PC-3 (cell line): ENCODE data around the gene ADAD1. TPM values are rescaled to one million over a fixed set of nuclear protein-coding genes. Genes with fewer than 3 reads are reported as not detected.

Experiments
- ATAC-seq: fragments of 200-7000 bp; cut with Tn5 transposase; 2 replicates; pipeline ENCODE4 v1.9.1; 2020; ENCODE audit warnings: mild to moderate bottlenecking, moderate library complexity
- BruUV-seq: library from RNA; stranded (reverse); fragments of 400-500 nt; replicated peaks from 2 replicates; lab custom pipeline; 2021; lab: Mats Ljungman, UMichigan
- CTCF ChIA-PET: fragments of 300-600 bp; sonication (Branson Sonifier 250); formaldehyde crosslinking; loops from one replicate; lab custom pipeline; 2022; ENCODE audit warnings: antibody characterized with exemption; lab: Charles Lee
- POLR2A ChIA-PET: fragments of 300-600 bp; sonication (Branson Sonifier 250); formaldehyde crosslinking; loops from one replicate; lab custom pipeline; 2022; ENCODE audit warnings: antibody characterized with exemption; ENCODE audit not compliant: unreplicated experiment; lab: Charles Lee
- DNase-seq: peaks from one replicate; pipeline ENCODE4 v3.0.0-alpha.2; 2015
- H2AFZ ChIP-seq: fragments of 300-600 bp; sonication (generic); 2 replicates; pipeline ENCODE4 v1.6.0; 2016; ENCODE audit warnings: antibody characterized with exemption, low read length
- H3F3A ChIP-seq: fragments of 300-600 bp; sonication (generic); one replicate; pipeline ENCODE4 v1.6.0; 2017; ENCODE audit warnings: antibody characterized with exemption, low read length, control low read depth, mild to moderate bottlenecking; ENCODE audit not compliant: unreplicated experiment
- H3K27ac ChIP-seq: fragments of 300-600 bp; sonication (generic); 2 replicates; pipeline ENCODE4 v1.5.1; 2016; ENCODE audit warnings: mild to moderate bottlenecking, low read length
- H3K27me3 ChIP-seq: fragments of 300-600 bp; sonication (generic); 2 replicates; pipeline ENCODE4 v1.6.1; 2016; ENCODE audit warnings: low read length, mixed read lengths
- H3K36me3 ChIP-seq: fragments of 300-600 bp; sonication (generic); 2 replicates; pipeline ENCODE4 v1.6.1; 2016; ENCODE audit warnings: low read depth, mixed run types, low read length, mixed read lengths
- H3K4me1 ChIP-seq: fragments of 300-600 bp; sonication (generic); 2 replicates; pipeline ENCODE4 v1.5.1; 2016; ENCODE audit warnings: low read length; ENCODE audit not compliant: insufficient read depth
- H3K4me2 ChIP-seq: fragments of 300-600 bp; sonication (generic); 2 replicates; pipeline ENCODE4 v1.6.0; 2016; ENCODE audit warnings: low read length
- H3K4me3 ChIP-seq: fragments of 300-600 bp; sonication (generic); 2 replicates; pipeline ENCODE4 v1.5.1; 2016; ENCODE audit warnings: mild to moderate bottlenecking, low read length, mixed read lengths
- H3K79me2 ChIP-seq: fragments of 300-600 bp; sonication (generic); 2 replicates; pipeline ENCODE4 v1.6.1; 2017; ENCODE audit warnings: low read length, mixed read lengths
- H3K9ac ChIP-seq: fragments of 300-600 bp; sonication (generic); 2 replicates; pipeline ENCODE4 v1.6.0; 2016; ENCODE audit warnings: mild to moderate bottlenecking, low read length
- H3K9me2 ChIP-seq: fragments of 300-600 bp; sonication (generic); replicated peaks from 2 replicates; pipeline ENCODE4 v1.6.1; 2016; ENCODE audit warnings: mixed run types, low read length, mixed read lengths
- H3K9me3 ChIP-seq: fragments of 300-600 bp; sonication (generic); 2 replicates; pipeline ENCODE4 v1.6.1; 2016; ENCODE audit warnings: low read length, mixed read lengths
- H4K20me1 ChIP-seq: fragments of 300-600 bp; sonication (generic); 2 replicates; pipeline ENCODE4 v1.6.1; 2016; ENCODE audit warnings: low read length, mixed read lengths
- EZH2 ChIP-seq: fragments of 300-600 bp; sonication (generic); IDR thresholded peaks from one replicate; pipeline ENCODE4 v1.6.1; 2017; ENCODE audit warnings: antibody characterized with exemption, mild to moderate bottlenecking, low read length; ENCODE audit not compliant: unreplicated experiment
- EZH2phosphoT487 ChIP-seq: fragments of 300-600 bp; sonication (generic); IDR thresholded peaks from 2 replicates; pipeline ENCODE4 v1.6.1; 2018; ENCODE audit warnings: mild to moderate bottlenecking, antibody characterized with exemption, low read length, borderline replicate concordance
- intact Hi-C: fragments of 100-400 bp; cut with micrococcal nuclease; formaldehyde crosslinking; loops from 2 replicates; pipeline ENCODE4 v1.9.0; 2023
- total RNA-seq: library from RNA; depleted of rRNA; stranded (reverse); fragments of >200 nt; gene quantifications from 2 replicates; pipeline ENCODE4 v1.2.3, GENCODE V29; 2014
- TF ChIP-seq, protein P1 (sequence below): fragments of 300-600 bp; sonication (generic); conservative IDR thresholded peaks from 2 replicates; pipeline ENCODE4 v1.5.1; 2017; ENCODE audit warnings: antibody characterized with exemption, low read depth, mild to moderate bottlenecking, low read length

Gene ADAD1
- total RNA-seq, 1 experiment from 2014 or later: not detected

DNA sequence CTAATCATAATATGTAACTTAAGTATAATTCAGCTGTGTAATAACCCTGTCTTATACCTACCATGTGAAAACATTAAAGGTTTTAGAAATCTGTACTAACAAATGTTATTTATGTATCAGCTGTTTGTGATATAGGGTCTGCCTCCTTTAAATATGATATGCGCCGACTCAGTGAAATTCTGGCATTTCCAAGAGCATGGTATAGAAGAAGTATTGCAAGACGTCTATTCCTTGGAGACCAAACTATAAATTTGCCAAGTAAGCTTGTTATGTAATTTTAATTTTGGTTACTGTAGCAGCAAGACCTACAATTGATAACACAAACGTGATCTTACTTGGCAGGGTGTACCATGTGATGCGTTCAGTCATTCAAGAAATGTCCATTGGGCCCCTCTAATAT is 32.3 kb upstream of the ADAD1 start:
- H3K79me2 ChIP-seq: no peaks in the 10 kb centered on the region
- POLR2A ChIA-PET: no interaction called here
- no peaks in the 10 kb centered on the region for H3K27me3 ChIP-seq
- ATAC-seq: no peak
- BruUV-seq: no TSS peak
- no peak overlapping the region for H3K4me2 ChIP-seq
- TF ChIP-seq EZH2: no peak
- TF ChIP-seq EZH2phosphoT487: no peak
- TF ChIP-seq, protein P1, sequence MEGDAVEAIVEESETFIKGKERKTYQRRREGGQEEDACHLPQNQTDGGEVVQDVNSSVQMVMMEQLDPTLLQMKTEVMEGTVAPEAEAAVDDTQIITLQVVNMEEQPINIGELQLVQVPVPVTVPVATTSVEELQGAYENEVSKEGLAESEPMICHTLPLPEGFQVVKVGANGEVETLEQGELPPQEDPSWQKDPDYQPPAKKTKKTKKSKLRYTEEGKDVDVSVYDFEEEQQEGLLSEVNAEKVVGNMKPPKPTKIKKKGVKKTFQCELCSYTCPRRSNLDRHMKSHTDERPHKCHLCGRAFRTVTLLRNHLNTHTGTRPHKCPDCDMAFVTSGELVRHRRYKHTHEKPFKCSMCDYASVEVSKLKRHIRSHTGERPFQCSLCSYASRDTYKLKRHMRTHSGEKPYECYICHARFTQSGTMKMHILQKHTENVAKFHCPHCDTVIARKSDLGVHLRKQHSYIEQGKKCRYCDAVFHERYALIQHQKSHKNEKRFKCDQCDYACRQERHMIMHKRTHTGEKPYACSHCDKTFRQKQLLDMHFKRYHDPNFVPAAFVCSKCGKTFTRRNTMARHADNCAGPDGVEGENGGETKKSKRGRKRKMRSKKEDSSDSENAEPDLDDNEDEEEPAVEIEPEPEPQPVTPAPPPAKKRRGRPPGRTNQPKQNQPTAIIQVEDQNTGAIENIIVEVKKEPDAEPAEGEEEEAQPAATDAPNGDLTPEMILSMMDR: no peak
- H2AFZ ChIP-seq: no peak overlapping the region
- no peak overlapping the region for H3K27ac ChIP-seq
- no peak overlapping the region for H3K9ac ChIP-seq
- intact Hi-C loops: no loop called here
- H3K4me1 ChIP-seq: no peaks in the 10 kb centered on the region
- no peaks in the 10 kb centered on the region for H3K9me3 ChIP-seq
- H3F3A ChIP-seq: no peaks in the 10 kb centered on the region
- H3K36me3 ChIP-seq: no peaks in the 10 kb centered on the region; the same call in none of the 2 replicates
- no peak overlapping the region for H3K4me3 ChIP-seq
- CTCF ChIA-PET: no interaction called here
- no peaks in the 10 kb centered on the region for H3K9me2 ChIP-seq
- no peak for DNase-seq
- no peaks in the 10 kb centered on the region for H4K20me1 ChIP-seq

GRCh38 chr4:122356317-122356808 is 22.4 kb upstream of the ADAD1 start:
- H3K27ac ChIP-seq: no peak overlapping the region
- POLR2A ChIA-PET: interaction anchor here (1.0 kb wide), 1 partner anchor 9 kb away, joined by 4 read pairs; no protein-coding TSS in a partner anchor
- H2AFZ ChIP-seq: no peak overlapping the region
- intact Hi-C loops: loop anchor here (10.0 kb wide), 1 partner anchor 98 kb away; the partner anchor contains the start of gene IL2
- CTCF ChIA-PET: interaction anchor here (0.8 kb wide), 1 partner anchor 203 kb away, joined by 4 read pairs; no protein-coding TSS in a partner anchor
- no peaks in the 10 kb centered on the region for H3F3A ChIP-seq
- BruUV-seq: no TSS peak
- peaks cover 3% of the 10 kb centered on the region; the same call in 1 of the 2 replicates for H3K4me1 ChIP-seq
- H3K9me3 ChIP-seq: no peaks in the 10 kb centered on the region
- H3K9ac ChIP-seq: no peak overlapping the region
- no peak overlapping the region for H3K4me3 ChIP-seq
- no peaks in the 10 kb centered on the region for H3K27me3 ChIP-seq
- no peaks in the 10 kb centered on the region for H4K20me1 ChIP-seq
- no peak for TF ChIP-seq EZH2
- TF ChIP-seq, protein P1: no peak
- TF ChIP-seq EZH2phosphoT487: no peak
- H3K79me2 ChIP-seq: no peaks in the 10 kb centered on the region
- no peak overlapping the region for H3K4me2 ChIP-seq
- DNase-seq (peak; percentile 35), ATAC-seq (peak; percentile 96)
- H3K36me3 ChIP-seq: no peaks in the 10 kb centered on the region; the same call in 1 of the 2 replicates
- no peaks in the 10 kb centered on the region for H3K9me2 ChIP-seq

DNA sequence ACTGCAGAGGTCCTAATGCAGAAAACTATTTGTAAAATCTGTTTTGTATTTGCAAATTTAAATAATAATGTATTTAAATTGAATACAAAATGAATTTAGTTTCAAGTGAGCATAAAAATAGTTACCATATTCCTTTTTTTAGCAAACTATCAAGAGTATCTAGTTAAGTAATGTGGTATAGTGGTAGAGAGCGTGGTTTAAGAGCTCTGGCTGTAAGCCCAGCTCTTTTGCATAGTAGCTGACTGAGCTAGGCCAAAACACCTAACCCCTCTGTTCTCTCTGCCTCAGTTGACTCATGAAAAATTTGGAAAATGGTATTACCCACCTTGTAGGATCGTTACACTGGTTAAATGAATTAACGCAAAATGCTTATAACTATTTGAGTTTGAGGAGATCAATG is 18.1 kb upstream of the ADAD1 start:
- BruUV-seq: no TSS peak
- POLR2A ChIA-PET: no interaction called here

More for the DNA sequence above, 18.1 kb upstream of the ADAD1 start:
- no peaks in the 10 kb centered on the region for H3F3A ChIP-seq
- no peak overlapping the region for H3K9ac ChIP-seq
- CTCF ChIA-PET: no interaction called here
- intact Hi-C loops: no loop called here
- no peak overlapping the region for H2AFZ ChIP-seq
- no peaks in the 10 kb centered on the region; the same call in 1 of the 2 replicates for H3K36me3 ChIP-seq
- H3K9me3 ChIP-seq: no peaks in the 10 kb centered on the region
- no peaks in the 10 kb centered on the region for H3K27me3 ChIP-seq
- TF ChIP-seq EZH2phosphoT487 (no peak), EZH2 (no peak)
- TF ChIP-seq, protein P1: no peak
- no peak for ATAC-seq
- H3K4me2 ChIP-seq: no peak overlapping the region
- H4K20me1 ChIP-seq: no peaks in the 10 kb centered on the region
- H3K4me1 ChIP-seq: peaks cover 12% of the 10 kb centered on the region; the same call in 1 of the 2 replicates
- H3K79me2 ChIP-seq: no peaks in the 10 kb centered on the region
- H3K4me3 ChIP-seq: no peak overlapping the region
- DNase-seq: no peak
- no peak overlapping the region for H3K27ac ChIP-seq
- no peaks in the 10 kb centered on the region for H3K9me2 ChIP-seq
